SK-N-SH treated with all-trans-retinoic acid at 6 μM for 48 hours (cell line): ENCODE data around the gene SESN2.

Experiments
- ATAC-seq: fragments of 200-7000 bp; cut with Tn5 transposase; 3 replicates; pipeline ENCODE4 v1.9.1; 2020; ENCODE audit warnings: mild to moderate bottlenecking, moderate library complexity
- ARNTL ChIP-seq: fragments of 450-650 bp; formaldehyde crosslinking; IDR thresholded peaks from 2 replicates; pipeline ENCODE4 v1.5.0; 2020; ENCODE audit warnings: low read depth, mild to moderate bottlenecking, moderate library complexity, borderline replicate concordance
- BACH2 ChIP-seq: fragments of 250-450 bp; sonication (Bioruptor Pico); IDR thresholded peaks from 2 replicates; pipeline ENCODE4 v1.9.0; 2021; ENCODE audit warnings: mild to moderate bottlenecking, borderline replicate concordance
- CSDC2 ChIP-seq: fragments of 250-450 bp; sonication (Bioruptor Pico); IDR thresholded peaks from 2 replicates; pipeline ENCODE4 v1.5.0; 2020; ENCODE audit warnings: mild to moderate bottlenecking, moderate library complexity
- ESRRG ChIP-seq: fragments of 250-450 bp; sonication (Bioruptor Pico); IDR thresholded peaks from 2 replicates; pipeline ENCODE4 v1.6.1; 2021; ENCODE audit warnings: mild to moderate bottlenecking
- GLIS3 ChIP-seq: fragments of 250-450 bp; sonication (Bioruptor Pico); IDR thresholded peaks from 2 replicates; pipeline ENCODE4 v1.5.0; 2020; ENCODE audit warnings: mild to moderate bottlenecking, moderate library complexity
- ISL1 ChIP-seq: fragments of 250-450 bp; sonication (Bioruptor Pico); IDR thresholded peaks from 2 replicates; pipeline ENCODE4 v2.1.2; 2022; ENCODE audit warnings: mild to moderate bottlenecking, moderate library complexity
- PPARA ChIP-seq: fragments of 250-450 bp; sonication (Bioruptor Pico); IDR thresholded peaks from 2 replicates; pipeline ENCODE4 v1.5.0; 2020; ENCODE audit warnings: mild to moderate bottlenecking, borderline replicate concordance
- SNAI2 ChIP-seq: fragments of 250-450 bp; sonication (Bioruptor Pico); IDR thresholded peaks from 2 replicates; pipeline ENCODE4 v1.5.0; 2020; ENCODE audit warnings: mild to moderate bottlenecking, moderate library complexity
- TCF4 ChIP-seq: fragments of 250-450 bp; sonication (Bioruptor Pico); IDR thresholded peaks from 2 replicates; pipeline ENCODE4 v1.8.0; 2021; ENCODE audit warnings: mild to moderate bottlenecking, moderate library complexity, borderline replicate concordance
- TOX ChIP-seq: fragments of 250-450 bp; sonication (Bioruptor Pico); IDR thresholded peaks from 2 replicates; pipeline ENCODE4 v1.8.0; 2021; ENCODE audit warnings: mild to moderate bottlenecking, moderate library complexity, borderline replicate concordance
- ZC3H10 ChIP-seq: fragments of 250-450 bp; sonication (Bioruptor Pico); IDR thresholded peaks from 2 replicates; pipeline ENCODE4 v1.5.1; 2021; ENCODE audit warnings: mild to moderate bottlenecking, moderate library complexity
- ZFP3 ChIP-seq: fragments of 250-450 bp; sonication (Bioruptor Pico); IDR thresholded peaks from 2 replicates; pipeline ENCODE4 v1.5.0; 2020; ENCODE audit warnings: mild to moderate bottlenecking, moderate library complexity
- ZFP30 ChIP-seq: fragments of 450-650 bp; formaldehyde crosslinking; IDR thresholded peaks from 2 replicates; pipeline ENCODE4 v1.5.0; 2022; ENCODE audit warnings: mild to moderate bottlenecking, moderate library complexity
- ZNF565 ChIP-seq: fragments of 450-650 bp; formaldehyde crosslinking; conservative IDR thresholded peaks from 2 replicates; pipeline ENCODE4 v1.5.0; 2020; ENCODE audit warnings: low read depth, mild to moderate bottlenecking, moderate library complexity
- ZNF70 ChIP-seq: fragments of 450-650 bp; formaldehyde crosslinking; IDR thresholded peaks from 2 replicates; pipeline ENCODE4 v1.5.0; 2020; ENCODE audit warnings: mild to moderate bottlenecking, moderate library complexity
- TF ChIP-seq, protein P1 (sequence below): fragments of 250-450 bp; sonication (Bioruptor Pico); IDR thresholded peaks from 2 replicates; pipeline ENCODE4 v1.8.0; 2020; ENCODE audit warnings: mild to moderate bottlenecking, moderate library complexity, borderline replicate concordance
- TF ChIP-seq, protein P2 (sequence below): fragments of 250-450 bp; sonication (Bioruptor Pico); IDR thresholded peaks from 2 replicates; pipeline ENCODE4 v1.5.0; 2020; ENCODE audit warnings: mild to moderate bottlenecking, moderate library complexity
- TF ChIP-seq, protein P3 (sequence below): fragments of 250-450 bp; sonication (Bioruptor Pico); IDR thresholded peaks from 2 replicates; pipeline ENCODE4 v1.8.0; 2021; ENCODE audit warnings: low read depth, mild to moderate bottlenecking, moderate library complexity, borderline replicate concordance

The SESN2 gene

GRCh38 chr1:28248273-28249012 is 10.9 kb upstream of the SESN2 start:
- no peak for TF ChIP-seq ZFP30 (CRISPR knock-in tag)
- TF ChIP-seq PPARA = 0 out of 2 replicates have a peak, but pooled peaks have one; percentile 10
- TF ChIP-seq ZNF70 (CRISPR knock-in tag) = no peak
- TF ChIP-seq TOX = no peak
- 0 out of 2 replicates have a peak, but pooled peaks have one; percentile 10 for TF ChIP-seq ESRRG (CRISPR knock-in tag)
- ATAC-seq = peak; percentile 77

GRCh38 chr1:28249013-28249865 is 10.1 kb upstream of the SESN2 start:
- 0 out of 2 replicates have a peak, but pooled peaks have one; percentile 41 for TF ChIP-seq ISL1
- TF ChIP-seq ZFP3 (CRISPR knock-in tag) = 0 out of 2 replicates have a peak, but pooled peaks have one; percentile 16
- TF ChIP-seq, protein P1, sequence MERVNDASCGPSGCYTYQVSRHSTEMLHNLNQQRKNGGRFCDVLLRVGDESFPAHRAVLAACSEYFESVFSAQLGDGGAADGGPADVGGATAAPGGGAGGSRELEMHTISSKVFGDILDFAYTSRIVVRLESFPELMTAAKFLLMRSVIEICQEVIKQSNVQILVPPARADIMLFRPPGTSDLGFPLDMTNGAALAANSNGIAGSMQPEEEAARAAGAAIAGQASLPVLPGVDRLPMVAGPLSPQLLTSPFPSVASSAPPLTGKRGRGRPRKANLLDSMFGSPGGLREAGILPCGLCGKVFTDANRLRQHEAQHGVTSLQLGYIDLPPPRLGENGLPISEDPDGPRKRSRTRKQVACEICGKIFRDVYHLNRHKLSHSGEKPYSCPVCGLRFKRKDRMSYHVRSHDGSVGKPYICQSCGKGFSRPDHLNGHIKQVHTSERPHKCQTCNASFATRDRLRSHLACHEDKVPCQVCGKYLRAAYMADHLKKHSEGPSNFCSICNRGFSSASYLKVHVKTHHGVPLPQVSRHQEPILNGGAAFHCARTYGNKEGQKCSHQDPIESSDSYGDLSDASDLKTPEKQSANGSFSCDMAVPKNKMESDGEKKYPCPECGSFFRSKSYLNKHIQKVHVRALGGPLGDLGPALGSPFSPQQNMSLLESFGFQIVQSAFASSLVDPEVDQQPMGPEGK = no peak; the same call in 1 of the 2 replicates
- 0 out of 2 replicates have a peak, but pooled peaks have one; percentile 8 for TF ChIP-seq SNAI2 (CRISPR knock-in tag)
- TF ChIP-seq, all 23 proteins: peak for 3
- peak; percentile 38 for ATAC-seq

GRCh38 chr1:28249866-28250295 is 9.4 kb upstream of the SESN2 start:
- ATAC-seq = no peak
- TF ChIP-seq ZFP30 (CRISPR knock-in tag) (no peak), BACH2 (CRISPR knock-in tag) (no peak), CSDC2 (CRISPR knock-in tag) (no peak), ARNTL (CRISPR knock-in tag) (no peak)

DNA sequence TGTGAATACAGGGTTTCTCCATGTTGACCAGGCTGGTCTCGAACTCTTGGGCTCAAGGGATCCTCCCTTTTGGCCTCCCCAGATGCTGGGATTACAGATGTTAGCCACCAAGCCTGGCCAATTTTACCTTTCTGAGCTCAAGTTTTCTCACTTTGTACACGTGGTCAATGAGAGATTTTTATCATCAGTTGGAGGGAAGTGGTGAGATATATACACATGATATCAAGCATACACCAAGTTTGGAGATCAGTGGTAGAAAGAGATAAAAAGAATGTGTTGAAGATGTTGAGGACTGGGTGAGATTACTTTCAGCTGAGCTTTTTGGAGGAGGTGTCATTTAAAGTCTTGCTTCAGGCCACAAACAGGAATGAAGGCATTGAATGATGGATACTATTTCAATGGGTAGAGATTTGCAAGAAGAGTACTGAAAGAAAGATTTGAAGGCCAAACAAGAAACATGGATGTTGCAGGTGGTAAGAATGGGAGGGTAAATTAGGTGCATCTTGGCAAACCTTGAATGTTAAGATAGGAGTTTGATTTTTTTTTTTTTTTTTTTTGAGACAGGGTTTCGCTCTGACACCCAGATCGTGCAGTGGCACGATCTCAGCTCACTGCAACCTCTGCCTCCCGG is 3.0 kb upstream of the SESN2 start:
- no peak for ATAC-seq
- no peak for TF ChIP-seq ARNTL (CRISPR knock-in tag)
- no peak for TF ChIP-seq SNAI2 (CRISPR knock-in tag)
- TF ChIP-seq ZFP3 (CRISPR knock-in tag) = no peak
- TF ChIP-seq, protein P2, sequence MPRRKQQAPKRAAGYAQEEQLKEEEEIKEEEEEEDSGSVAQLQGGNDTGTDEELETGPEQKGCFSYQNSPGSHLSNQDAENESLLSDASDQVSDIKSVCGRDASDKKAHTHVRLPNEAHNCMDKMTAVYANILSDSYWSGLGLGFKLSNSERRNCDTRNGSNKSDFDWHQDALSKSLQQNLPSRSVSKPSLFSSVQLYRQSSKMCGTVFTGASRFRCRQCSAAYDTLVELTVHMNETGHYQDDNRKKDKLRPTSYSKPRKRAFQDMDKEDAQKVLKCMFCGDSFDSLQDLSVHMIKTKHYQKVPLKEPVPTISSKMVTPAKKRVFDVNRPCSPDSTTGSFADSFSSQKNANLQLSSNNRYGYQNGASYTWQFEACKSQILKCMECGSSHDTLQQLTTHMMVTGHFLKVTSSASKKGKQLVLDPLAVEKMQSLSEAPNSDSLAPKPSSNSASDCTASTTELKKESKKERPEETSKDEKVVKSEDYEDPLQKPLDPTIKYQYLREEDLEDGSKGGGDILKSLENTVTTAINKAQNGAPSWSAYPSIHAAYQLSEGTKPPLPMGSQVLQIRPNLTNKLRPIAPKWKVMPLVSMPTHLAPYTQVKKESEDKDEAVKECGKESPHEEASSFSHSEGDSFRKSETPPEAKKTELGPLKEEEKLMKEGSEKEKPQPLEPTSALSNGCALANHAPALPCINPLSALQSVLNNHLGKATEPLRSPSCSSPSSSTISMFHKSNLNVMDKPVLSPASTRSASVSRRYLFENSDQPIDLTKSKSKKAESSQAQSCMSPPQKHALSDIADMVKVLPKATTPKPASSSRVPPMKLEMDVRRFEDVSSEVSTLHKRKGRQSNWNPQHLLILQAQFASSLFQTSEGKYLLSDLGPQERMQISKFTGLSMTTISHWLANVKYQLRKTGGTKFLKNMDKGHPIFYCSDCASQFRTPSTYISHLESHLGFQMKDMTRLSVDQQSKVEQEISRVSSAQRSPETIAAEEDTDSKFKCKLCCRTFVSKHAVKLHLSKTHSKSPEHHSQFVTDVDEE (CRISPR knock-in tag) = no peak
- TF ChIP-seq TOX = no peak
- no peak for TF ChIP-seq TCF4
- TF ChIP-seq ISL1 = no peak
- TF ChIP-seq, protein P1 = no peak
- TF ChIP-seq CSDC2 (CRISPR knock-in tag) = no peak
- TF ChIP-seq, all 23 proteins: peak for 0

DNA sequence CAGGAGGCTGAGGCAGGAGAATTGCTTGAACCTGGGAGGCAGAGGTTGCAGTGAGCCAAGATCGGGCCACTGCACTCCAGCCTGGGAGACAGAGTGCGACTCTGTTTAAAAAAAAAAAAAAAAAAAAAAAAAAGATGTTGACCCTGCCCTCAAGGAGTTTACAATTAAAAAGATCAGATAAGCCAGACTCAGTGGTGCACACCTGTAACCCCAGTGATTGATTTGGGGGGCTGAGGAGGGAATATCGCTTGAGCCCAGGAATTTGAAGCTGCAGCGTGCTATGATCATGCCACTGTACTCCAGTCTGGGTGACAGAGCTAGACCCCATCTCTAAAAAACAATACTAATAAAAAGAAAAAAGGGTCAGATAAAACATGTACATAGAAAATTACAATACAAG is 1.6 kb upstream of the SESN2 start:
- no peak for ATAC-seq
- TF ChIP-seq ZFP30 (CRISPR knock-in tag) (no peak), TCF4 (no peak), ZC3H10 (CRISPR knock-in tag) (no peak), TOX (no peak), ZNF565 (CRISPR knock-in tag) (no peak), ARNTL (CRISPR knock-in tag) (no peak), ISL1 (no peak), GLIS3 (CRISPR knock-in tag) (no peak), ZNF70 (CRISPR knock-in tag) (no peak)
- TF ChIP-seq, protein P3, sequence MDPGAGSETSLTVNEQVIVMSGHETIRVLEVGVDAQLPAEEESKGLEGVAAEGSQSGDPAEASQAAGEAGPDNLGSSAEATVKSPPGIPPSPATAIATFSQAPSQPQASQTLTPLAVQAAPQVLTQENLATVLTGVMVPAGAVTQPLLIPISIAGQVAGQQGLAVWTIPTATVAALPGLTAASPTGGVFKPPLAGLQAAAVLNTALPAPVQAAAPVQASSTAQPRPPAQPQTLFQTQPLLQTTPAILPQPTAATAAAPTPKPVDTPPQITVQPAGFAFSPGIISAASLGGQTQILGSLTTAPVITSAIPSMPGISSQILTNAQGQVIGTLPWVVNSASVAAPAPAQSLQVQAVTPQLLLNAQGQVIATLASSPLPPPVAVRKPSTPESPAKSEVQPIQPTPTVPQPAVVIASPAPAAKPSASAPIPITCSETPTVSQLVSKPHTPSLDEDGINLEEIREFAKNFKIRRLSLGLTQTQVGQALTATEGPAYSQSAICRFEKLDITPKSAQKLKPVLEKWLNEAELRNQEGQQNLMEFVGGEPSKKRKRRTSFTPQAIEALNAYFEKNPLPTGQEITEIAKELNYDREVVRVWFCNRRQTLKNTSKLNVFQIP (CRISPR knock-in tag) = no peak
- TF ChIP-seq, protein P2 (CRISPR knock-in tag) = no peak
